Hematopoietic multipotent progenitor cell treated with erythropoietin and hydrocortisone succinate and interleukin-3 and kit ligand, for 15 days (in vitro differentiated cells): ENCODE results near the gene LAMB3.
A peak's percentile ranks its signal among the peaks of the same experiment; 100 is the strongest.

Experiments used
- DNase-seq: peaks from one replicate; pipeline ENCODE4 v3.0.0-alpha.2; 2015; ENCODE audit warnings: low spot score

Gene LAMB3

GRCh38 chr1:209595028-209595427, 57.2 kb downstream of the LAMB3 start:
- DNase-seq: no peak

- DNase-seq: no peak
These were observed 57.8 kb downstream of the LAMB3 start for GRCh38 chr1:209594440-209594839.

GRCh38 chr1:209593747-209594146, 58.5 kb downstream of the LAMB3 start:
- no peak for DNase-seq

- no peak for DNase-seq
These were observed 61.8 kb downstream of the LAMB3 start for GRCh38 chr1:209590405-209590804.

GRCh38 chr1:209589863-209590262, 62.4 kb downstream of the LAMB3 start:
- no peak for DNase-seq

- DNase-seq: no peak
These were observed 62.8 kb downstream of the LAMB3 start for GRCh38 chr1:209589440-209589839.

GRCh38 chr1:209587789-209588188, 64.4 kb downstream of the LAMB3 start:
- DNase-seq: no peak

- DNase-seq: no peak
These were observed 65.9 kb downstream of the LAMB3 start for GRCh38 chr1:209586221-209586740.

- no peak for DNase-seq
These were observed 66.6 kb downstream of the LAMB3 start for GRCh38 chr1:209585672-209586071.

- no peak for DNase-seq
These were observed 67.0 kb downstream of the LAMB3 start for GRCh38 chr1:209585197-209585596.

GRCh38 chr1:209584231-209584672, 68.0 kb downstream of the LAMB3 start:
- DNase-seq: no peak

- no peak for DNase-seq
These were observed 68.8 kb downstream of the LAMB3 start, which contains the start of gene CAMK1G for GRCh38 chr1:209583408-209583807. Gene CAMK1G, plus strand, starts transcription at chr1:209583714. Its CDS starts 11,270 bp downstream, at chr1:209594984.

GRCh38 chr1:209580577-209580976, 71.6 kb downstream of the LAMB3 start:
- DNase-seq: no peak

- no peak for DNase-seq
These were observed 74.9 kb downstream of the LAMB3 start for GRCh38 chr1:209577346-209577745.

GRCh38 chr1:209576392-209577197, 75.6 kb downstream of the LAMB3 start:
- peak; percentile 60 for DNase-seq

GRCh38 chr1:209570743-209571142, 81.5 kb downstream of the LAMB3 start:
- no peak for DNase-seq

- DNase-seq: peak; percentile 71
These were observed 82.6 kb downstream of the LAMB3 start for GRCh38 chr1:209569455-209570207.

- no peak for DNase-seq
These were observed 84.5 kb downstream of the LAMB3 start for GRCh38 chr1:209567698-209568175.

GRCh38 chr1:209565759-209566678, 86.2 kb downstream of the LAMB3 start:
- peak; percentile 65 for DNase-seq
